ENCODE results near the gene NF2. TPM values are rescaled to one million over a fixed set of nuclear protein-coding genes. Genes with fewer than 3 reads are reported as not detected.

NF2 gene
- total RNA-seq, 8 experiments from 2014 or later: 20.3 to 51.2 (median 34.8) TPM

DNA sequence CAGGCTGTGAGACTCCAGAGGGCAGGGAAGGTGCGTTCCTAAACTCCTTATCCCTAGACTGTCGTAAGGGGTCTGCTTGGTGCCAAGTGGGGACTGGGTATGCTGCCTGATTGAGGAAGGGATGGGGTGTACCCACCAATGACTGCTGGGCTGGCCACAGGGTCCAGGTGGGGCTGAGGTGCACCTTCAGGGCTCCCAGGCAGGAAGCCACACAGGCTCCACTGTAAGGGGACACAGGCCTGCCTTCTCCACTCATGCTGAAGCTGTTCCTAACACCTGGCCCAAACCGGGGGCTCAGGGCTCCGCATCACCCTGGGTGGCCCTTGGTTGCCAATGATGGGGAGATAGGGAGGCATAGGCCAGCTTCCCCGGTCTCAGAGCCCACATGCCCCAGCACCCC is 136.8 kb downstream of the NF2 start:
- peaks cover under 1 to 3% of the 10 kb centered on the region in 2 donors for H3K4me1 ChIP-seq (replicated peaks in 1 of 2)
- 90 to 100% (median 100%) methylated on average over 1 to 2 of the region's 5 CpGs; no CpG with 5 or more reads in 6 of the 10 experiments for WGBS, 10 experiments
- ATAC-seq (replicated peaks in 6 of 8): no peak
- in situ Hi-C loops (cut with MboI; ENCODE audit: low pct_unique_long_range_greater_than_20kb in 2 of 9, low sequenced_read_pairs in 9 of 9, unreplicated experiment in 9 of 9): no loop called here
- H3K4me3 ChIP-seq: no peak overlapping the region
- H3K27ac ChIP-seq: no peak overlapping the region

DNA sequence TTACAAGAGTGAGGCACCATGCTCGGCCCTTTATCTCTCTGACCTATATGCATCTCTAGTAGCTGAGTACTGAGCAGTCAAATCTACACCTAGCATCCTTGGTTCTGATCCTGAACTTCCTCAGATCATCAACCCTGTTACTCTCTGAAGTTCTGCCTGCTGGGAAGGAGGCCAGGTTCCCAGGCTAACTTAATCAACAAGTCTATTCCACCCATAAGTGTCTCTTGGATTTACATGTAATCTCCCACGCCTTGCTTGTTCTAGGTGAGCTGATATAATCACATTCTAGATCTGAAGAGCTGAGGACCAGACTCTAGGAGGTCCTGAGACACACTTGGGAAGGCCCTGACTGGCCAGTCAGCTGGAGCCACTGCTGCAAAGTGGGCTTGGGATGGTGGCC is 138.5 kb downstream of the NF2 start:
- H3K27ac ChIP-seq: no peak overlapping the region
- no peaks in the 10 kb centered on the region for H3K4me1 ChIP-seq (replicated peaks in 1 of 2)
- 33 to 100% (median 100%) methylated on average over 1 of the region's 2 CpGs; no CpG with 5 or more reads in 6 of the 10 experiments for WGBS, 10 experiments
- ATAC-seq (replicated peaks in 6 of 8): peak in 2 of 8 experiments; percentile 24 to 61
- H3K4me3 ChIP-seq: no peak overlapping the region
- in situ Hi-C loops (cut with MboI; ENCODE audit: low pct_unique_long_range_greater_than_20kb in 2 of 9, low sequenced_read_pairs in 9 of 9, unreplicated experiment in 9 of 9): no loop called here

DNA sequence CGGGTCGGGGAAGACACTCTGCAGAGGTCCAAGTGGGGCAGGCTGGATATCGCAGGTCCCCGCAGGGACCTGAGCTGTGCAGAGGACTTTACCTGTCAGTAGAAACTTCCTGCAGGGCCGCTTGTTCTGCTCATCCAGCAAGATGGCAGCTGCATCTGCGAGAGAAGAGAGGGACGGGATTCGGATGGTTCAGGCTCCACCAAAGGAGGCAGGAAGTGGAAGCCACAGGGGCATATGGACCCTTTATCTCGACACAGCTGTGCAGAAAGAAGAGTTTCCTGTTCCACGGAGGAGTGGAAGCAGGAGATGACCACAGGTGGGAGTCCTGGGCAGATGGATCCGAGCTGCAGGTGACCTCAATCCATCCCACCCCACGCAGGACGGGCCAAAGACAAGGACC is 138.9 kb downstream of the NF2 start:
- Histone ChIP-seq H3K4me1 (replicated peaks in 1 of 2) (no peaks in the 10 kb centered on the region), H3K27ac (no peak overlapping the region), H3K4me3 (no peak overlapping the region)
- ATAC-seq (replicated peaks in 6 of 8): no peak
- in situ Hi-C loops (cut with MboI; ENCODE audit: low pct_unique_long_range_greater_than_20kb in 2 of 9, low sequenced_read_pairs in 9 of 9, unreplicated experiment in 9 of 9): no loop called here
- 60 to 95% (median 80%) methylated on average over 1 to 8 of the region's 13 CpGs; no CpG with 5 or more reads in 3 of the 10 experiments for WGBS, 10 experiments

DNA sequence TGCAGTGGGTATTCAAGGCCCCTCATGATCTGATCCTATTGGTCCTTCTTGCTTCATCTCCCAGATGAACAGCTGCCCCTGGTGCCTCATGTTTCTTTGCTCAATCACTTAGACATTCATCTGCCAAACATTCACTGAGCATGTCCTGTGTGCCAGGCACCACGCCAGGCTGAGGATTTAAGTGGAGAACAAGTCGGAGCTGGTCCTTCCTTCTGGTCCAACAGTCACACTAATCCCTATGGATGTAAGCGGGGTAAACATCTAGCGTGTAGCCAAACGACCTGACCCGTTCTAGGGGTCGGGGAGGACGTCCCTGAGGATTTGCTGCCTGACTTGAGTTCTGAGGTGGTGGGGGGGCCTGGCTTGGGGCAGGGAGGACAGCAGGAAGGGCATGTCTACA is 141.5 kb downstream of the NF2 start:
- H3K4me1 ChIP-seq (replicated peaks in 1 of 2): no peaks in the 10 kb centered on the region
- in situ Hi-C loops (cut with MboI; ENCODE audit: low pct_unique_long_range_greater_than_20kb in 2 of 9, low sequenced_read_pairs in 9 of 9, unreplicated experiment in 9 of 9): no loop called here
- 85 to 100% methylated on average over 1 to 4 of the region's 8 CpGs; no CpG with 5 or more reads in 8 of the 10 experiments for WGBS, 10 experiments
- ATAC-seq (replicated peaks in 6 of 8): no peak
- H3K4me3 ChIP-seq: no peak overlapping the region
- H3K27ac ChIP-seq: no peak overlapping the region

DNA sequence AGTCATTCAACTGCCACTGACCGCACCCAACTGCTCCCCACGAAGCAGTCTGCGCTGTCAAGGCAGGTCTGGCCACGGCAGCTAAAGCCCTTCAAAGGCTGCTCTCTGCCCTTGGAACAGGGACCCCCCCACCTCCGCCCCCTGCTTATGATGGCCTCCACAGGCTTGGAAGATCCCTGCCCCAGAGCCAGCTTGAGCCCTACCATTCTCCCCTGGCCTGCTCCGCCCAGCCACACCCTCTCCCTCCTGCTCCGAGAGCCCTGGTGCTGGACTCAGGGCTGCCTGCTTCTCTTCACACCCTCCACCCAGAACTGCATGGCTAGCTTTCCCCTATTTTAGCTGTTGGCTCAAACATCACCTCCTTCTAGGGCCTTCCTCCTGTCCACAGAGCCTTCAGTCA is 144.4 kb downstream of the NF2 start:
- peak in 1 of 8 experiments; percentile 59 for ATAC-seq (replicated peaks in 6 of 8)

More for the DNA sequence above, 144.4 kb downstream of the NF2 start:
- no peak overlapping the region for H3K27ac ChIP-seq
- in situ Hi-C loops (cut with MboI; ENCODE audit: low pct_unique_long_range_greater_than_20kb in 2 of 9, low sequenced_read_pairs in 9 of 9, unreplicated experiment in 9 of 9): no loop called here
- H3K4me3 ChIP-seq: no peak overlapping the region
- H3K4me1 ChIP-seq (replicated peaks in 1 of 2): no peaks in the 10 kb centered on the region
- WGBS, 10 experiments: 73 to 100% (median 94%) methylated on average over 2 to 3 of the region's 7 CpGs; no CpG with 5 or more reads in 7 of the 10 experiments

Other genes with a start within 250 kb of the NF2 start
- gene AP1B1, start 215.1 kb upstream of the NF2 start, total RNA-seq: 10 to 100 TPM; 31.3 to 60.4 (median 45.4) TPM
- gene RFPL1, start 165.1 kb upstream of the NF2 start, total RNA-seq: under 1 TPM in 4 of 8 experiments, not detected in 4; 0.05 to 0.62 (median 0.50) TPM
- gene NEFH, start 123.4 kb upstream of the NF2 start, total RNA-seq: 10 to 100 TPM in 6 of 8 experiments, 1 to 10 TPM in 2; 6.0 to 18.7 (median 11.2) TPM
- gene THOC5, start 49.9 kb upstream of the NF2 start, total RNA-seq: 10 to 100 TPM; 24.1 to 85.2 (median 44.1) TPM
- gene NIPSNAP1, start 22.5 kb upstream of the NF2 start, total RNA-seq: 100 to 1,000 TPM in 4 of 8 experiments, 10 to 100 TPM in 4; 26.7 to 178 (median 115) TPM
- gene CABP7, start 116.4 kb downstream of the NF2 start, total RNA-seq: 1 to 10 TPM in 4 of 8 experiments, under 1 TPM in 4; 0.13 to 3.4 (median 1.0) TPM
- gene ZMAT5, start 163.4 kb downstream of the NF2 start, total RNA-seq: 10 to 100 TPM; 16.7 to 36.2 (median 26.5) TPM
- gene UQCR10, start 163.7 kb downstream of the NF2 start, total RNA-seq: 100 to 1,000 TPM; 159 to 223 (median 194) TPM
- 10 to 100 TPM; 17.8 to 70.7 (median 35.2) TPM for gene ASCC2, start 234.6 kb downstream of the NF2 start, total RNA-seq